Mesothelial cell of epicardium (in vitro differentiated cells): ENCODE data around the gene DENND1A. TPM values are rescaled to one million over a fixed set of nuclear protein-coding genes. Genes with fewer than 3 reads are reported as not detected.

Experiments used
- DNase-seq, 2 experiments: peaks; one replicate each; pipeline ENCODE4 v3.0.0; 2021; ENCODE audit warnings: low spot score in 2 of 2; ENCODE audit not compliant: unreplicated experiment in 2 of 2
- H3K27ac Mint-ChIP-seq: 2 replicates; pipeline ENCODE4 v1.8.0; 2021; ENCODE audit warnings: mixed read lengths
- H3K27me3 Mint-ChIP-seq: 2 replicates; pipeline ENCODE4 v1.8.0; 2021; ENCODE audit warnings: low read depth, mixed read lengths
- H3K36me3 Mint-ChIP-seq: 2 replicates; pipeline ENCODE4 v1.8.0; 2021; ENCODE audit warnings: mixed read lengths
- H3K4me1 Mint-ChIP-seq: 2 replicates; pipeline ENCODE4 v1.8.0; 2021; ENCODE audit warnings: mixed read lengths
- H3K4me3 Mint-ChIP-seq: 2 replicates; pipeline ENCODE4 v1.8.0; 2021; ENCODE audit warnings: mild to moderate bottlenecking, moderate library complexity, mixed read lengths
- H3K9me3 Mint-ChIP-seq: 2 replicates; pipeline ENCODE4 v1.8.0; 2021; ENCODE audit warnings: mixed read lengths
- total RNA-seq: library from RNA; stranded (reverse); gene quantifications from 3 replicates; pipeline ENCODE4 v1.2.1, GENCODE V29; 2021
- TF ChIP-seq, protein P1 (sequence below): fragments of 200-600 bp; sonication (generic); IDR thresholded peaks from one replicate; pipeline ENCODE4 v1.5.0; 2021; ENCODE audit warnings: antibody characterized with exemption; ENCODE audit not compliant: unreplicated experiment

DENND1A gene
- total RNA-seq, 1 donor from 2014 or later, result 23.4 TPM

DNA sequence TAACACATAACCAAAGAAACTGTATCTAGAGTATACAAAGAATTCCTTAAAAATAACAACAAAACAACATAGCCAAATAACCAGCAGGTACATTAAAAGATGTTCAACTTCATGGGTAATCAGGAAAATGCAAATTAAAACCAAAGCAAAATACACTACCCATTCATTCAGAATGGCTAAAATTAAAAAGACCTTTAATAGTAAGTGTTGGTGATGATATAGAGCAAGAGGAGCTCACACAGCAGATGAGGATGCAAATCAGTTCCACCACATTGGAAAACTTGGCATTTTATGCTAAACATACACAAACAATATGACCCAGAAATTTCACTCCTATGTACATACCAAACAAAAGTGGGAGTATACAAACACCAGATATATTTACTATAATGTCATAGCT is 97.8 kb downstream of the DENND1A start:
- peaks cover 18% of the 10 kb centered on the region for H3K4me1 Mint-ChIP-seq
- no peak overlapping the region for H3K27ac Mint-ChIP-seq
- H3K36me3 Mint-ChIP-seq, result peaks cover 38% of the 10 kb centered on the region
- peaks cover 44% of the 10 kb centered on the region for H3K9me3 Mint-ChIP-seq
- no peak overlapping the region for H3K4me3 Mint-ChIP-seq
- no peak for DNase-seq
- TF ChIP-seq, protein P1, sequence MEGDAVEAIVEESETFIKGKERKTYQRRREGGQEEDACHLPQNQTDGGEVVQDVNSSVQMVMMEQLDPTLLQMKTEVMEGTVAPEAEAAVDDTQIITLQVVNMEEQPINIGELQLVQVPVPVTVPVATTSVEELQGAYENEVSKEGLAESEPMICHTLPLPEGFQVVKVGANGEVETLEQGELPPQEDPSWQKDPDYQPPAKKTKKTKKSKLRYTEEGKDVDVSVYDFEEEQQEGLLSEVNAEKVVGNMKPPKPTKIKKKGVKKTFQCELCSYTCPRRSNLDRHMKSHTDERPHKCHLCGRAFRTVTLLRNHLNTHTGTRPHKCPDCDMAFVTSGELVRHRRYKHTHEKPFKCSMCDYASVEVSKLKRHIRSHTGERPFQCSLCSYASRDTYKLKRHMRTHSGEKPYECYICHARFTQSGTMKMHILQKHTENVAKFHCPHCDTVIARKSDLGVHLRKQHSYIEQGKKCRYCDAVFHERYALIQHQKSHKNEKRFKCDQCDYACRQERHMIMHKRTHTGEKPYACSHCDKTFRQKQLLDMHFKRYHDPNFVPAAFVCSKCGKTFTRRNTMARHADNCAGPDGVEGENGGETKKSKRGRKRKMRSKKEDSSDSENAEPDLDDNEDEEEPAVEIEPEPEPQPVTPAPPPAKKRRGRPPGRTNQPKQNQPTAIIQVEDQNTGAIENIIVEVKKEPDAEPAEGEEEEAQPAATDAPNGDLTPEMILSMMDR, result no peak
- H3K27me3 Mint-ChIP-seq, result no peaks in the 10 kb centered on the region

DNA sequence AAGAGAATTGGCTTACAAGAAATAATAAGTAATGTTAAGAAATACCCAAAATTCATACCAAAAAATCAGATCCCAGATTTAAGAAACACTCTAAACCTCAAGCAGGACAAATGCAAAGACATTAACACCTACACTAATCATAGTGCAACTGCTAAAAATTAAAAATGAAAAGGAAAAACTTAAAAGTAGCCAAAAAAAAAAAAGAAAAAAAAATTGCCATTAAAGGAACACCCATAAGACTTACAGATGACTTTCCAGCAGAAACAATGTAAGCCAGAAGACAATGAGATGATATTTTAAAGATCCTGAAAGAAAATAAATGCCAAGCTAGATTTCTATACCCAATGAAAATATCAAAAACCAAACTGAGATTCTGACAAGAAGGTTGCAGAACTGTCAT is 101.5 kb downstream of the DENND1A start:
- Mint-ChIP-seq H3K9me3 (peaks cover 53% of the 10 kb centered on the region), H3K36me3 (peaks cover 43% of the 10 kb centered on the region), H3K4me1 (no peaks in the 10 kb centered on the region), H3K4me3 (no peak overlapping the region), H3K27ac (no peak overlapping the region), H3K27me3 (no peaks in the 10 kb centered on the region)
- DNase-seq, result no peak
- TF ChIP-seq, protein P1, result no peak

DNA sequence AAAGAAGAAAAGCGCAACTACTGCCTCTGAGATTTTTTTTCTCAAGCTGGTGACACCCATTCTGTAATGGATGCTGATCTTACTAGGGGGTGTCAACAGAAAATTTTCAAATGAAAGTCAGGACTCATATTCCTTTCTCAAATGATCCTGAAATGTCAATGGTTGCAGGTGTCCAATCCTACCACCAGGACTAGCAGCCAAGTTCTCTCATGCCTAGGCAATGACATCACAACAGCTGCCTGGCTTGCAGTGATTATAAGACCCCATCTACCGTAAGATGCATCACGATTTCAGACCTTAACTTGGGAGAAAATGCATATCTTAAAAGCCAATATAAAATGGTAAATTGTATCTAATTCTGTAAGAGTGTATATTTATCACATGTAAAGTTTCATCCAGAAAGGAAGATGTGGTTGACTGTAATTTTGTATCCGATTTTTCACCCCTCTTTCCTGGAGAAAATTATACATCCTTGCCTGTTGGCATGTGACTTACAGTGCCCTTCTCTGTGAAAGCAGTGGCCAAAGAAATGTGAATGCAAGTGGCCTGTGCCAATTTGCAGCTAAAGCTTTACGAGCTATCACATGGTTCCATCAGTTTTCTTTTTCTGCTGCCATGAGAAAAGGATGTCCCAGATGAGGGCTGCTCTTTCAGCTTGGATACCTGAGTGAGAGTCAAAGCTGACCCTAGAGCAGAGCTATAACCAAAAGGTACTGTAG is 104.4 kb downstream of the DENND1A start:
- no peak for DNase-seq
- no peak overlapping the region for H3K4me3 Mint-ChIP-seq
- no peaks in the 10 kb centered on the region for H3K4me1 Mint-ChIP-seq
- no peak overlapping the region for H3K27ac Mint-ChIP-seq
- H3K27me3 Mint-ChIP-seq, result no peaks in the 10 kb centered on the region
- H3K36me3 Mint-ChIP-seq, result peaks cover 30% of the 10 kb centered on the region
- TF ChIP-seq, protein P1, result peak; percentile 37
- H3K9me3 Mint-ChIP-seq, result peaks cover 39% of the 10 kb centered on the region

DNA sequence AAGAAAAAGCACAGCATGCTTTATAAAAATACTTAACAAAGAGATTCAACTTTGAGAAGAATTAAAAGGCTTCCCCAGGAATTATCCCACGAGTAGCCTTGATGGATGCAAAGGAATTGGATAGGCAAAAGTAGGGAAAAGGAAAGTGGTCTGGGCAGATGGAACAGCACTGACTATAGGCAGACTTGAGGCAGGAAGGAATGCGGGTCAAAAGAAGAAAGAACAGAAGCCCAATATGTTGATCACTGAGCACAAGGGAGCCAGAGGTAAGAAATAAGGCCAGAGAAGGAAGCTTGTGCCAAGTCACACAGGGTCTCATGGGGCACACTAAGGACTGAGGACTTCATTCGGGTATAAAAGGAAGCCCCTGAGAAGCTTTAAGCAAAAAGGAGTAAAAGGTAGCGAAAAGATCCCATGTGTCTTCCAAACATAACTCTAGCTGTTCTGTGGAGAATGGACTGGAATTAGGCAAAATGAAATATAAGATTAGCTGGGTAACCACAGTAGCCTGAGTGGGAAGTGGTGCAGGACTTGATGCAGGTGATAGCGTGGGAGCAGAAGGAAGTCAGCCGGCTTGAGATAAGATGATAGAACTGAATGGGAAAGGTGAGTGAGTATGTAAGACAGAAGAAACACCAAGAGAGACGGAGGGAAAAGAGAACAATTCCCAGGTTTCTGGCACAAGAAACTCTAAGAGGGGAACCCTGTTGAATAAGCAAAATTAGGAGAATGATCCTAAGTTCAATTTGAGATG is 106.6 kb downstream of the DENND1A start:
- Mint-ChIP-seq H3K4me1 (no peaks in the 10 kb centered on the region), H3K27me3 (no peaks in the 10 kb centered on the region), H3K27ac (no peak overlapping the region), H3K36me3 (peaks cover 11% of the 10 kb centered on the region), H3K9me3 (peaks cover 19% of the 10 kb centered on the region), H3K4me3 (no peak overlapping the region)
- TF ChIP-seq, protein P1, result no peak
- DNase-seq, result no peak

DNA sequence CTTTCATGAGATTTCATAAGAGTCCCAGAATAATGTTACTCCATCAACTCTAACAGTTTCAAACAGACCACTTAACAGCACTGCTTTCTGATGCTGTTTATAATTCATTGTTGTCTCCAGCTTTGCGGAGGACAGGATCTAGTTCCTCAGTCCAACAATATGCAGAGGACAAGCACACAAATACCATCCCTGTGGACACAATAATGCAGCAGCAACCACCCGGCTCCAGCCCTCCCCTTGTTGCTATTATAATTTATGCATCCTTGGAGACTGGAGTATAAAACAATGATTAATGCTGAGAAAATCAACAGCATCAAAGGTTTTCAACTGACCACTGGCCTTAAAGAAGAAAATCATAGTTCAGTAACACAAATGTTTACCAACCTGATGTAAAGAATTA is 108.3 kb downstream of the DENND1A start:
- H3K9me3 Mint-ChIP-seq, result peaks cover 7% of the 10 kb centered on the region
- H3K36me3 Mint-ChIP-seq, result peaks cover 4% of the 10 kb centered on the region
- no peak overlapping the region for H3K27ac Mint-ChIP-seq
- no peaks in the 10 kb centered on the region for H3K27me3 Mint-ChIP-seq
- no peak for DNase-seq
- TF ChIP-seq, protein P1, result no peak
- no peak overlapping the region for H3K4me3 Mint-ChIP-seq
- no peaks in the 10 kb centered on the region for H3K4me1 Mint-ChIP-seq
